GM18861 (cell line): Measurements from ENCODE around the gene AP1AR.
"Not testable (repeated sequence)": the region's sequence is repeated elsewhere in the genome, so short reads cannot be mapped to it uniquely, and the experiment has no call there.

Source experiments
- ATAC-seq: cut with Tn5 transposase; IDR thresholded peaks from one replicate; pipeline ENCODE4 v1.9.1; 2021; ENCODE audit not compliant: unreplicated experiment

Gene AP1AR, protein sequence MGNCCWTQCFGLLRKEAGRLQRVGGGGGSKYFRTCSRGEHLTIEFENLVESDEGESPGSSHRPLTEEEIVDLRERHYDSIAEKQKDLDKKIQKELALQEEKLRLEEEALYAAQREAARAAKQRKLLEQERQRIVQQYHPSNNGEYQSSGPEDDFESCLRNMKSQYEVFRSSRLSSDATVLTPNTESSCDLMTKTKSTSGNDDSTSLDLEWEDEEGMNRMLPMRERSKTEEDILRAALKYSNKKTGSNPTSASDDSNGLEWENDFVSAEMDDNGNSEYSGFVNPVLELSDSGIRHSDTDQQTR

GRCh38 chr4:112231779-112232713 lies at the start of gene AP1AR:
AP1AR (plus strand) TSS chr4:112231787; CDS start chr4:112232092, 305 bp downstream.
- peak; percentile 53 for ATAC-seq

GRCh38 chr4:112182604-112183003 lies 49.0 kb upstream of the AP1AR start:
- no peak for ATAC-seq

DNA sequence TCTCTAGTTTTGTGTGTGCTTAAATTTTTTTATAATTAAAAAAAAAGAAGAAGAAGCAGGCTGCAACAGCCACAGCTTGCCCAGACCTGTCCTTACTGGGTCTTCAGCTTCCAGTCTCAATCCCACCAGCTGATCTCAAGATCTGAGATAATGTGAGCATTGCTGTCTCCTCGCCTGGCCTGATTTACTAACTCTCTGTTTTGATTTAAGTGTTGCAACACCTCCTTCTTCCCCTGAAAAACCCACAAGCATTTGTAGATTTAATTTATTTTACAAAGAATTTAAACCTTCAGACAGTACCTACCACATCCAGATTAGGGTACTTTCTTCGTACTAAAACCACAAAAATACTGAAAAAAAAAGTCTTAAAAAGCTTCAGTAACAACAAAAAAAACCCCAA lies 48.3 kb upstream of the AP1AR start:
- ATAC-seq: no peak

GRCh38 chr4:112184438-112184837 lies 47.1 kb upstream of the AP1AR start:
- no peak for ATAC-seq

DNA sequence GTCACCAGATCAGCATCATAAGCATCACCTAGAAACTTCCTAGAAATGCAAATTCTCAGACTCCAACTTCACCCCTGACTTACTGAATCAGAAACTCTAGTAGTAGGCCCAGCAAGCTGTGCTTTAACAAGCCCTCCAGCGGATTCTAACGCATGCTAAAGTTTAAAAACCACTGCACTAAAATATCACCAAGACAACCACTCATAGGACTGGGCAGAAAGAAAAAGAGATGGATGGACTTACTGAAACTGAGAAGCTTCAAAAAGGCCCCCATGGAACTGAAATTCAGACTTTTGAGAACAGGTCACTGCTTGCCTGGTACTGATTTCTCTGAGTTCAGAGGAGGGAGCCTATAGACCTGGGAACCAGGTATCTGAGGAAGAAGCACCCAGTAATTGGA lies 46.3 kb upstream of the AP1AR start:
- peak; percentile 37 for ATAC-seq

- ATAC-seq: no peak
Measured at GRCh38 chr4:112185740-112186670, 45.6 kb upstream of the AP1AR start.

DNA sequence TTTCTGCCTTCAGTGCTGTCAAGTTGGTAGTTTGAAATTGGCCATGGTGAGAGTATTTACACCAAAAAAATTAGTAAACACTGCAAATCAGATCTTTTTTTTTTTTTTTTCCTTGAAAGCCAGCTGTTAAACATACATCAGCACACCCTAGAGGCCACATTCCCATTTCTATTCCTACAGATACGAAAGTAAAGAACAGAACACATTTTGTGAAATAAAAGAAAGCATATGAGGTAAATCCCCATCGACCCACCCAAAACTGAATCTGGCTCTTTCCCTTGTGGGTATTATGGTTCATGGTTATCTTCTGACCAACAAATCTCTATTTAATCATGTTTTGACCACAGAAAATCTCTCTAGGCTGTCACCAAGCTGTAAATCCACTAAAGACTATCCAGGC lies 41.8 kb upstream of the AP1AR start:
- ATAC-seq: no peak

DNA sequence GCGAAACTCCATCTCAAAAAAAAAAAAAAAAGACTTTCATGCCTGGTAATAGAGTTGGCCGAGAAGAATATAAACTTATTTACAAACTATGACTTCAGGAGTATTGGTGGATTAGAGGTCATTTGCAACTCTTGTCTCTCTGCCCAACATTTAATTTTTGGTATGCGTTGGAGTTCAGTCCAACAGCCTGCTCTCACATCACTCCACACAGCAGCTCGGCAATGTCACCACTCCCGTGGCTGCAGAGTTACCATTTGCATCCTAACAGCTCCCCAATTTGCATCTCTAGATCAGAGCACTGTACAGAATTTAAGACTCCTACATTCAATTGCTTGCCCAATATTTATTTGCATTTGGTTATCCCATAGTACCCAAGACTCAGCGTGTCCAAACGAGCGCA lies 40.9 kb upstream of the AP1AR start:
- no peak for ATAC-seq

- ATAC-seq: no peak
Measured at GRCh38 chr4:112196461-112196860, 35.1 kb upstream of the AP1AR start.

- no peak for ATAC-seq
Measured at GRCh38 chr4:112199041-112199440, 32.5 kb upstream of the AP1AR start.

DNA sequence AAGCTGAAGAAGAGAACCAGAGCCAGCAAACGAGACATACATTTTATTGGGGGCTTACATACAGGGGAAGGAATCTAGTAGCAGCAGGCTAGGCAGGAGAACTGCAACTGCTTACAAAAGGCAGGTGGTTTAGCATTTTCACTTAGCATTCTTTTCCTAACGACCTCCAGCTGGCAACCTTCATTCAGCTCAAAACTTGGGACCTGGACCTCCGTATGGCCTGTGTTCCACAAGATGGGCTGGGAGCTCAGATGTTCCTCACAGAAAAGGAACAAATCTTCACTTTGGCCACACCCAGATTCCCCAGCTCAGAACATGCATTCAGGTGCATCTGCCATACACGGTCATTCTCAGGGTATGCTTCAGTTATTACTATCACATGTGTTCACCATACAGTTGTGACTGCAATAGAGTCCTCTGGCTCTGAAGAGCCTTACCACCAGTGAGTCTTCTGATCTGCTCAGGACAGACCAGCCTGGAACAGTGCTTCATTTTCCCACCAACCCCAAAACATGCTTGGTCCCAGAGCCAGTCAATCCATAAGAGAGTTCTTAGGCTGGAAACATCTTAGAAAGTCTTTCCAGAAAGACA lies 29.6 kb upstream of the AP1AR start:
- no peak for ATAC-seq

DNA sequence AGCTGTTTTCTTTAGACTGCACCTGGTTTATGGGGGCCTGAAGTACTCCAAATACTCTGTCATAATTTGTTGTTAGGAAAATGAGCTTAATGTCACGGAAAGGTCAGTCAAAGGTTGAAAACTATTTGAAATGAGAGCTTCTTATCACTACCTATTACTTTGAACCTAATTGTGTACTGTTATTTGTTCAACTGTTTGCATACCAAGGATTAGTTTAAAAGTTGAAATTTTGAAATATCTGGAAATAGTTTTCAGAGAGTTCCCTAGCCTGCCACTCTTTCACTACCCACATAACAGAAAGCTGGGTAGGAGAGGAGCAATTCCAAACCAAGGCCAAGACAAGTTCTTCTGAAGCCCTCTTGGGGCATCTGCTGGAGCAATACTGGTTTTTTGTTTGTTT lies 28.0 kb upstream of the AP1AR start:
- no peak for ATAC-seq

- peak; percentile 51 for ATAC-seq
Measured at GRCh38 chr4:112206431-112206830, 25.2 kb upstream of the AP1AR start.

DNA sequence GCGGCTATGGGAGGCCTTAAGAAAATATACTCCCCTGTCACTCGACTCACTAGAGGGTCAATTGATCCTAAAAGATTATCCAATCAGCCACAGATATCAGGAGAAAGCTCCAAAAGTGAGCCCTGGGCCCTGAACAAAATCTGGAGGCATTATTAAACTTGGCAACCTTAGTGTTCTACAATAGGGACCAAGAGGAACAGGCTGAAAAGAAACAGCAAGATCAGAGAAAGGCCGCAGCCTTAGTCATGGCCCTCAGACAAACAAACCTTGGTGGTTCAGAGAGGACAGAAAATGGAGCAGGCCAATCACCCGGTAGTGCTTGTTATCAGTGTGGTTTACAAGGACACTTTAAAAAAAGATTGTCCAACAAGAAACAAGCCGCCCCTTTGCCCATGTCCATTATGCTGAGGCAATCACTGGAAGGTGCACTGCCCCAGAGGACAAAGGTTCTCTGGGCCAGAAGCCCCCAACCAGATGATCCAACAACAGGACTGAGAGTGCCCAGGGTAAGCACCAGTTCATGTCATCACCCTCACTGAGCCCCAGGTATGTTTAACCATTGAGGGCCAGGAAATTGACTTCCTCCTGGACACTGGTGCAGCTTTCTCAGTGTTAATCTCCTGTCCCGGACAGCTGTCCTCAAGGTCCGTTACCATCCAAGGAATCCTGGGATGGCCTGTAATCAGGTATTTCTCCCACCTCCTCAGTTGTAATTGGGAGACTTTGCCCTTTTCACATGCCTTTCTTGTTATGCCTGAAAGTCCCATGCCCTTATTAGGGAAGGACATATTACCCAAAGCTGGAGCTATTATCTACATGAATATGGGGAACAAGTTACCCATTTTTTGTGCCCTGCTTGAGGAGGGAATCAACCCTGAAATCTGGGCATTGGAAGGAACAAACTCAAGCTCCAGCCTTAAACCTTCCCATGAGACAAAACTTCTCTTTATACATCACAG lies 23.2 kb upstream of the AP1AR start:
- ATAC-seq: not testable (repeated sequence)

DNA sequence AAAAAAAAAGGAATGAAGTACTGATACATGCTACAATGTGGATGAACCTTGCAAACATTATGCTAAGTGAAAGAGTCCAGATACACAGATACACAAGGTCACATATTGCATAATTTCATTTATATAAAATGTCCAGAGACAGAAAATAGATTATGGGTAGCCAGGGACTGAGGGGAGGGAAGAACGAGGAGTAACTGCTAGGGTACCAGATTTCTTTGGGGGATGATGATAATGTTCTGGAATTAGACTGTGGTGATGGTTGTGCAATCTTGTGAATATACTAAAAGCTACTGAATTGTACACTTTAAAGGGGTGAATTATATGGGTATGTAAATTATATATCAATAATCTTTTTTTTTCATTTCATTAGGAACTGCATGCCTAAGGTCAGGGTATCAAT lies 20.8 kb upstream of the AP1AR start:
- no peak for ATAC-seq

DNA sequence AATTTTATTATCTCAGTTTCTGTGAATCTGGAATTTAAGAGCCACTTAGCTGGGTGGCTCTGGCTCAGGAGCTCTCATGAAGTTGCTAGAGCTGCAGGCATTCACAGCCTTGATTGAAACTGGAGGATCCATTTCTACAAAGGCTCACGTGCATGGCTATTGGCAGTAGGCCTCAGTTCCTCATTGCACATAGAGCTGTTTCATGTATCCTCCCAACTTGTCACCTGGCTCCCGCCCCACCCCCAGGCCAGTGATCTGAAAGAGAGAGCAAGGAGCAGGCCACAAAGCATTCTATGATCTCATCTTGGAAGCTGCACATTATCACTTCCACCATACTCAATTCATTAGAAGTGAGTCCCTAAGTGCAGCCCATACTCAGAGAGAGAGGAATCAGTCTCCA lies 18.5 kb upstream of the AP1AR start:
- ATAC-seq: no peak

DNA sequence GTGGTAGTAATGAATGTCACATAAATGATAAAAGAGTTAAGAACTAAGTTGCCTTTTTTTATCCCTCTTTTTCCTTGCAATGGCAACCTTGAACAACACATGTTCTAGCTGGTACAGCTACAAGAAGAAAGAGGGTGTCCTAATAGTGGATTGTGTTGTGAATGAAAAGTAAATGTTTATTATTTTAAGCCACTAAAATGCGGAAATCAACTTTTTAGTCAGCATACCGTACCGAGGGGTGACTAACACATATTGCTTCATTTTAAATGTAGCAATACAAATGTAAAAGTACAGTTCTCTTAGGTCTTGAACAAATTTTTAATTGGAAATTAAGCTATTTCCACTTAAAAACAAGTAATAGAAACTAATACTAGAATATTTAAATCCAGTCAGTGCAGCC lies 17.7 kb upstream of the AP1AR start:
- no peak for ATAC-seq

DNA sequence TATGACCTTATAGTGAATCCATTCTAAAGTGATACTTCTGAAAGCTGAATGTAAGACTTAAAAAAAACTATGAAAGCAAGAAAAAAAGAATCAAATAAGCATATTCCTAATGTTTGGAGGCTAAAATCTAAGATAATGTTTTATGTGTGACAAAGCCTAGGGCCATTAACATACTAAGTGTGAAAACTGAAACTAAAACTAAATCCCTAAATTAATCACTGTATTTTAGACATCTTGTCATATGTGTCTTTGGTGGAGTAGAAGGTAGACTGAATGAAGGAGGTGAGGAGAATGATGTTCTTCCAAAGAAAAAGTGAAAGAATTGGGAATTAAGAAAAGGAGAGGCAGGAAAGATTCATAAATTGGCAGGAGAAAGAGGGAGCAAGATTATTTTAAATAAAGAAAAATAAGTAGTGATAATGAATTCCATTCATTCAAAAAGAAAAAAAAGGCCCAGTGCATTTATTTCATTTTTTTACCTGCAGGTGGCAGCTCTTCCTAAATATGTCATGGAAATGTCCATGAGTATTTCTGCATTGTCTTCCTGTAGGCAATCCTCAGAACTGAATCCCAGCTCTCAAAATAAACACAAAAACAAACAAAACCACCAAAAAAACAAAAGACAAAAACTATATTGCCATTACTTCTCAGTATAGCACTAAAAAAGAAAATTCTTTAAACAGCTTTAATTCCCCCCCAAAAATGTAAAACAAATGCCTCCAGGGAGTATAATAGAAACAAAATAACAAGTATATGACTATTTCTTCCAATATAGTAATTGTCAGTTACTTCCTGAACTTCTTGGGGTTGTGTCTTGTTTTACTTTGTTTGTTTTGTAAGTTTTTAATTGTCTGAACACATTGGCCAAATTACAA lies 17.0 kb upstream of the AP1AR start:
- ATAC-seq: no peak
